Esophagus (tissue), 2 donors: ENCODE results near the gene ELF1. TPM values are rescaled to one million over a fixed set of nuclear protein-coding genes. Genes with fewer than 3 reads are reported as not detected.
"Not testable (repeated sequence)": the region's sequence is repeated elsewhere in the genome, so short reads cannot be mapped to it uniquely, and the experiment has no call there.

ENCODE experiments used
- H3K27ac ChIP-seq, 2 donors: one replicate each; pipeline ENCODE4 v1.5.1; 2013; ENCODE audit warnings: low read depth in 2 of 2, mild to moderate bottlenecking in 2 of 2, inconsistent platforms in 1 of 2, low read length in 1 of 2, moderate library complexity in 1 of 2
- H3K27me3 ChIP-seq, 2 donors: one replicate each; pipeline ENCODE4 v1.6.1; 2013; ENCODE audit warnings: low read length in 2 of 2, control low read depth in 1 of 2, mild to moderate bottlenecking in 1 of 2; ENCODE audit not compliant: insufficient read depth in 2 of 2, control insufficient read depth in 1 of 2
- H3K36me3 ChIP-seq, 2 donors: one replicate each; pipeline ENCODE4 v1.6.1; 2013; ENCODE audit warnings: low read length in 1 of 2; ENCODE audit not compliant: control insufficient read depth in 2 of 2, insufficient read depth in 2 of 2
- H3K4me1 ChIP-seq, 2 donors: one replicate each; pipeline ENCODE4 v1.6.1; 2013; ENCODE audit warnings: low read length in 1 of 2; ENCODE audit not compliant: control insufficient read depth in 2 of 2, insufficient read depth in 2 of 2
- H3K4me3 ChIP-seq, 2 donors: one replicate each; pipeline ENCODE4 v1.5.1; 2013; ENCODE audit warnings: low read length in 2 of 2, mild to moderate bottlenecking in 2 of 2, low read depth in 1 of 2, moderate library complexity in 1 of 2
- H3K9me3 ChIP-seq, 2 donors: one replicate each; pipeline ENCODE4 v1.6.1; 2013; ENCODE audit warnings: mild to moderate bottlenecking in 2 of 2, low read depth in 1 of 2, low read length in 1 of 2, moderate library complexity in 1 of 2; ENCODE audit not compliant: control insufficient read depth in 2 of 2, insufficient read depth in 1 of 2
- WGBS, 2 donors: extraction: QIAGEN DNeasy Blood & Tissue Kit; methylation state at CpG; one replicate each; pipeline ENCODE4 v1.1.7; 2013; 5-methylcytosine and 5-hydroxymethylcytosine counted together
- polyA plus RNA-seq, 2 donors: library from polyadenylated mRNA; stranded (reverse); fragments of 200-250 nt; gene quantifications; one replicate each; pipeline ENCODE4 v1.2.3, GENCODE V29; 2013
- donor health status: healthy with polysubstance abuse.
- donor health status: Bipolar disorder and iron deficiency.

ELF1 gene
- polyA plus RNA-seq, 2 donors = 12.1 to 34.0 TPM

DNA sequence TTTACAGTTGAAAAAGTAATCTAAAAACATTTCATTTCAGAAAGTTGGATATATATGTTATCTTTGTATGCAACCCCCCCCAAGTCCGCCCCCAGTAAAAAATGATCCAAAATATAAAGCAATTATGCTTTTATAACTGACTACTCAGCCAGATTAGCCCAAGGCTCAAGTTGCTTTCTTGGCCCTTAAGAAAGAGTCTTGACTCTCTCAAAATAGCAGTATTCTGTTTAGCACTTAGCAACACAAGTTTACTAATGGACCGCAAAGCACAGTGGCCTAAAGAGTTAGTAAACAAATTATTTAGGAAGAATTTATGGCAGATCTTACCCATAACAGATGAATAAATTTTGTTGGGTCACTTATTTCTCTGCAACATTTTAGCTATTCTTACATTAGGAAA lies 86.9 kb downstream of the ELF1 start:
- Histone ChIP-seq H3K36me3 (peaks cover 7 to 8% of the 10 kb centered on the region in 2 donors), H3K27ac (no peak overlapping the region), H3K9me3 (no peaks in the 10 kb centered on the region), H3K4me1 (no peaks in the 10 kb centered on the region), H3K27me3 (no peaks in the 10 kb centered on the region), H3K4me3 (no peak overlapping the region)
- WGBS, 2 donors = 94% methylated on average over 2 of the region's 2 CpGs

DNA sequence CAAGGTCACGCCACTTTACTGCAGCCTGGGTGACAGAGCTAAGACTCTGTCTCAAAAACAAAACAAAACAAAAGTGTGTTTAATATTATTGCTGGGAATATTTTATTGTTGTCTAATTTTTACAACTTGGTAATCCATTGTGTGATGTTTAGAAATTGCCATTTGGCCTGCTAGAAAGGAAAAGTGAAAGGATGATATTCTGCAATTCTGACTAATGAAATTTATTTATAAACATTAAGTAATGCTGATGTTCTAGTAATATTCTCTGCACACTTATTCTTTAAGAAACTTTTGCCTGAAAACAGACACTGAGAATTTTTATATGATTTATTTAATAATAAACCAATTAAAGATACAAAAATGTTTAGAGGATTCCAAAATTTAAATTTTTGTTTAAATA lies 87.4 kb downstream of the ELF1 start:
- H3K4me1 ChIP-seq = no peaks in the 10 kb centered on the region
- H3K4me3 ChIP-seq = no peak overlapping the region
- no peaks in the 10 kb centered on the region for H3K9me3 ChIP-seq
- no peak overlapping the region for H3K27ac ChIP-seq
- H3K27me3 ChIP-seq = no peaks in the 10 kb centered on the region
- 0 to 62% methylated on average over 1 of the region's 1 CpG for WGBS, 2 donors
- peaks cover 7 to 8% of the 10 kb centered on the region in 2 donors for H3K36me3 ChIP-seq

DNA sequence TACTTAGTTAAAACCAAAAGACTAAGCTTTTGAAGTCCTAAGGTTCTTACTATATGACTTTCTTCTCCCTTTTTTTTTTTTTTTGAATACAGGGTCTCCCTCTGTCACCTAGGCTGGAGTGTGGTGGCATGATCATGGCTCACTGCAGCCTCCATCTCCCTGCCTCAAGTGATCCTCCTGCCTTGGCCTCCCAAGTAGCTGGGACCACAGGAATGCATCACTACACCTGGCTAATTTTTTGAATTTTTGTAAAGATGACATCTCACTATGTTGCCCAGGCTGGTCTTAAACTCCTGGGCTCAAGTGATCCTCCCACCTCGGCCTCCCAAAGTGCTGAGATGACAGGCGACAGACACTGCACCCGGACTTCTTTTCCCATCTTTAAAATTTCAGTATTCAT lies 89.2 kb downstream of the ELF1 start:
- not testable (repeated sequence) for H3K27me3 ChIP-seq, H3K36me3 ChIP-seq, H3K4me3 ChIP-seq, H3K9me3 ChIP-seq, H3K4me1 ChIP-seq, H3K27ac ChIP-seq
- 98% methylated on average over 3 of the region's 3 CpGs for WGBS, 2 donors

DNA sequence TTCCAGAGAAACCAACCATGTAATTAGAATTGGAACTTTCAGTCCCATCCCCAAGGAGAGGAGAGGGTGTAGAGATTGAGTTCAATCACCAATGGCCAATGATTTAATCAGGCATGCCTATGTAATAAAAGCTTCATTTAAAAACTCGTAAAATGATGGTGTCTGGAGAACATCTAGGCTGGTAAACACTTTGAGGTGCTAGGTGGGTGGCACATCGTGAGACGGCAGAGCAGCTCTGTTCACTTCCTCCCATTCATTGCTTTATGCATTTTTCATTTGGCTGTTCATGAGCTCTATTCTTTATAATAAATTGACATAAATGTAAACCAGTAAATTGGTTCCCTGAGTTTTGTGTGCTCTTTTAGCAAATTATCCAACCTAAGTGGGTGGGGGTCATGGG lies 90.1 kb downstream of the ELF1 start:
- WGBS, 2 donors = 88 to 93% methylated on average over 3 of the region's 3 CpGs
- Histone ChIP-seq H3K9me3 (no peaks in the 10 kb centered on the region), H3K36me3 (peaks cover 7 to 8% of the 10 kb centered on the region in 2 donors), H3K4me1 (no peaks in the 10 kb centered on the region), H3K27ac (no peak overlapping the region), H3K27me3 (no peaks in the 10 kb centered on the region), H3K4me3 (no peak overlapping the region)

DNA sequence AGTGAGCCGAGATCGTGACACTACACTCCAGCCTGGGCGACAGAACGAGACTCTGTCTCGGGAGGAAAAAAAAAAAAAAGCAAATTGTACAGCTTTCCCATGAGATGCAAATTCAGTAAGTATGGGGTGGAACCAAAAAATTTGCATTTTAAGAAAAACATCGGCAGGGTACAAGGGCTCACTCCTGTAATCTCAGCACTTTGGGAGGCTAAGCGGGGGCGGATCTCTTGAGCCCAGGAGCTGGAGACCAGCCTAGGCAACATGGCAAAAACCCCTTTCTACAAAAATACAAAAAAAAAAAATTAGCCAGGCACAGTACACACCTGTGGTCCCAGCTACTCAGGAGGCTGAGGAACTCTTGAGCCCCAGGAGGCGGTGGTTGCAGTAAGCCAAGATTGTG lies 91.2 kb downstream of the ELF1 start:
- H3K36me3 ChIP-seq = peaks cover 3% of the 10 kb centered on the region in 2 donors
- no peaks in the 10 kb centered on the region for H3K4me1 ChIP-seq
- H3K9me3 ChIP-seq = no peaks in the 10 kb centered on the region
- no peaks in the 10 kb centered on the region for H3K27me3 ChIP-seq
- H3K4me3 ChIP-seq = no peak overlapping the region
- WGBS, 2 donors = 91 to 94% methylated on average over 9 of the region's 9 CpGs
- no peak overlapping the region for H3K27ac ChIP-seq

DNA sequence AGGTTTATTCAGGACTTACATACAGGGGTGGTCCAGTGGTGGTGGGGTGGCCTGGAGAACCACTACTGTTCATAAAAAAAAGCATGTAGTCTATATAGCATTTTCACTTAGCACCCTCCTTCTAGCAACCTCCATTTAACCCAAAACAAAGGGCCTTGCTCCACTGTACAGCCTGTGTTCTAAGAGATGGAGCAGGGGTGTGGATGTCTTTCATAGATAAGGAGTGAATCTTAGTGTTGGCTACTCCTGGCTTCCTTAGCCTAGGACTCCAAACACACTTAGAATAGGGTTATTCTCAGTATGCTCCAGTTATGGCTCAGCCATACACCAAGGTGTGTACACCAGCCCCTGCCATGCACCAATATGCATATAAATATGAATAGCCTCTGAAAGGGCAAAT lies 95.2 kb downstream of the ELF1 start:
- no peaks in the 10 kb centered on the region for H3K9me3 ChIP-seq
- H3K27ac ChIP-seq = no peak overlapping the region
- peaks cover 0 to 3% of the 10 kb centered on the region in 2 donors for H3K4me1 ChIP-seq

DNA sequence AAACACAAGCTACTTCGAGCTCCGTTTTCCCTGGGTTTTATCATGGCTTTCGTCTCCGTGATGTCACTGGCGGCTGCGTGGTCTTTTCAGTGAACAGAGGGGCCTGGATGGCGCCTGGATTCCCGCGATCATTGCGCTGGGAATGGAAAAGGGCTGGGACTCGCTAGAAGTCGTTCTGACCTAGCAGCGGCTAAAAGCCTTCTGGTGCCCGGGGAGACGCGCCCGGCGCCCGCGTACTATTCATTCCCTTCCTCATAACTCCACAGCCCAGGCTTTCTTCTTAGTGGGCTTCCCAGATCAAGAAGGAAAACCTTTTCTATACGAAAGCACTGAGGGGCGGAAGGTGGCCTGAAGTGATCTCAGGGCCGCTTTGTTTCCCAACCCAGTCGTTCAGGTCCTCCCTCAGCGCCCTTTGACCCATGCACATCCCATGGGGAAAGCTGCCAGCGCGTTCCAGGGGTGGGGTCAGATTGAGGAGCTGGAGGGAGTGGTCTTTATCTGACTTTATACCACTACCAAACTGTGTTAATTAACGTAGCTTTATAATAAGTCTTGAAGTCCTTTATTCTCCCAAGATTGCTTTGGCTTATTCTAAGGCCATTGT lies 96.6 kb downstream of the ELF1 start:
- Histone ChIP-seq H3K36me3 (no peaks in the 10 kb centered on the region), H3K27ac (peak overlapping the region in 1 of 2 donors; percentile 55), H3K4me1 (peaks cover 0 to 3% of the 10 kb centered on the region in 2 donors), H3K9me3 (no peaks in the 10 kb centered on the region), H3K27me3 (no peaks in the 10 kb centered on the region), H3K4me3 (no peak overlapping the region)
- 68 to 72% methylated on average over 28 of the region's 28 CpGs for whole genome bisulfite sequencing, 2 donors

More for the DNA sequence above, 95.2 kb downstream of the ELF1 start:
- Histone ChIP-seq H3K4me3 (no peak overlapping the region), H3K27me3 (no peaks in the 10 kb centered on the region), H3K36me3 (no peaks in the 10 kb centered on the region)

DNA sequence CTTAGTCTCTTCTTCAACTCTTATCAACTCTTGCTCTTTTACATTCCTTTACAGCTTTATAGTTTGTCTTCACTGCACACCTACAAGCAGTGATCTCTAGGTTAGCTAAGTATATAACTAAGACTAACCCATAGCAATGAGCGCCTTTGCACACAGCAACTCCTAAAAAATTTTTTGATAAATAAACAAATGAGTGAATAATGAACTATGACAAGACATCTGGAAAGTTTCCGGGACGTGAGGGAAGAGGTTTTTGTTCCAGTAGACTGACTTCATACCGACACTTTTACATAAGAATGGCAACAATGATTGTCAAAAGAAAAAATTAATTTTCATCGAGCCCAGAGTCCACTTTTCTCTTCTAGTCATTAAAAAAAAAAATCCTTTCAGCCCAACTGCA lies 98.3 kb downstream of the ELF1 start:
- Histone ChIP-seq H3K4me1 (peaks cover 0 to 3% of the 10 kb centered on the region in 2 donors), H3K27me3 (no peaks in the 10 kb centered on the region), H3K36me3 (no peaks in the 10 kb centered on the region), H3K27ac (peak overlapping the region; percentile 77 to 94), H3K4me3 (peak overlapping the region; percentile 51 to 84), H3K9me3 (no peaks in the 10 kb centered on the region)
- WGBS, 2 donors = 6 to 8% methylated on average over 5 of the region's 5 CpGs

DNA sequence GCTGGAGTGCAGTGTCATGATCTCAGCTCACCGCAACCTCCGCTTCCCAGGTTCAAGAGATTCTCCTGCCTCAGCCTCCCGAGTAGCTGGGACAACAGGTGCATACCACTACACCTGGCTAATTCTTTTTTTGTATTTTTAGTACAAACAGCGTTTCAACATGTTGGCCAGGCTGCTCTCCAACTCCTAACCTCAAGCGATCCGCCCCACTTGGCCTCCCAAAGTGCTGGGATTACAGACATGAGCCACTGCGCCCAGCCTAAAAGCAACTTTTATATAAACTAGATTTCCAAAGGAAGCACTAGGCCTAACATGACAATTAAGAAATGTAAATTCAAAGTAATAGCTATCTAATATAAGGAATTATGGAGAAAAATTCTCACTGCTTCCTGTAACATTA lies 99.2 kb downstream of the ELF1 start:
- not testable (repeated sequence) for H3K4me1 ChIP-seq, H3K9me3 ChIP-seq, H3K4me3 ChIP-seq, H3K36me3 ChIP-seq, H3K27ac ChIP-seq, H3K27me3 ChIP-seq
- 66 to 71% methylated on average over 7 of the region's 7 CpGs for WGBS, 2 donors

DNA sequence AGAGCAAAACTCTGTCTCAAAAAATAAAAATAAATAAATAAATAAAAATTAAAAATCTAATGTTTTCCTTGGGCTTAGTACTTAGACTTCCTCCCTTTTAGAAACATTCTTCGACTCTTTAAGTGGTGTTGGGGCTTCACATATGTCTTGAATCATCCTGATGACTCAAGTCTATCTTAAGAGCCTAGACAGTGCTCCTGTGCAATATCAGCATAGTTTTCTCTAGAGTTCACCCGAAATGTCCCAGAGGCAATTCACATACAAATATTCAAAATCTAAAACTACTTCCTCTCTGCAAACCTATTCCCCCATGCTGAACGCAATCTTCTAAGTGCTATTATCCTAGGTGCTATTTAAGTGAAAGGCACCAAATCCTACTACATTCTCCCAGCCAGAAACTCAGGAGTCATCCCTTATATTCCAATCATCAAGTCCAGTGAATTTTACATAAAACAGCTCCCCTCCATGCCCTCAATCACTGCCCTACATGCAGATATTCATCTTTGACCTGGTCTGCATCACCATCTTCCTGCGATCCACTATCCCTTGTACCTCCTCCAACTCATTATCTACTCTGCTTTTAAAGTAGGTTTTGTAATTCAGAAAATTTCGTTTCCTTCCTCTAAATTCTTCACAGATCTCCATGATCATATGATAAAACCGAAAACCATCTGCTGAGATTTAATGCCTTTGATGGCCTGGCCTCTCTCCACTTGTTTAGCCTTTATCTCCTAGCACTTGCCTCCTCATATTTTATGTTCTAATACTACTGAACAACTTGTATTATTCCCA lies 102.7 kb downstream of the ELF1 start:
- WGBS, 2 donors = 85% methylated on average over 6 of the region's 6 CpGs
- Histone ChIP-seq H3K27me3 (no peaks in the 10 kb centered on the region), H3K27ac (no peak overlapping the region), H3K36me3 (no peaks in the 10 kb centered on the region), H3K4me3 (no peak overlapping the region), H3K4me1 (no peaks in the 10 kb centered on the region), H3K9me3 (no peaks in the 10 kb centered on the region)
